ENCODE measurements around the gene DCAF12.
A peak's percentile ranks its signal among the peaks of the same experiment; 100 is the strongest.

Gene DCAF12

GRCh38 chr9:34126207-34127034 lies at the start of gene DCAF12:
Gene DCAF12, minus strand, starts transcription at chr9:34126698. Its CDS starts 267 bp downstream, at chr9:34126431.
- peak; percentile 93 for DNase-seq

- no peak for DNase-seq
These were observed 49.6 kb upstream of the DCAF12 start for GRCh38 chr9:34176089-34176488.

- peak; percentile 63 for DNase-seq
These were observed 45.4 kb upstream of the DCAF12 start for GRCh38 chr9:34171753-34172535.

- DNase-seq, result no peak
These were observed 43.9 kb upstream of the DCAF12 start for GRCh38 chr9:34170237-34170991.

- no peak for DNase-seq
These were observed 42.6 kb upstream of the DCAF12 start for GRCh38 chr9:34169125-34169524.

GRCh38 chr9:34163434-34163833 lies 36.9 kb upstream of the DCAF12 start:
- no peak for DNase-seq

- no peak for DNase-seq
These were observed 31.9 kb upstream of the DCAF12 start for GRCh38 chr9:34158362-34158869.

- DNase-seq, result no peak
These were observed 31.4 kb upstream of the DCAF12 start for GRCh38 chr9:34157898-34158297.

GRCh38 chr9:34157318-34157717 lies 30.8 kb upstream of the DCAF12 start:
- DNase-seq, result no peak

GRCh38 chr9:34154057-34154456 lies 27.6 kb upstream of the DCAF12 start:
- DNase-seq, result no peak

- no peak for DNase-seq
These were observed 24.9 kb upstream of the DCAF12 start for GRCh38 chr9:34151398-34151797.

- DNase-seq, result no peak
These were observed 18.7 kb upstream of the DCAF12 start for GRCh38 chr9:34145165-34145564.

- DNase-seq, result no peak
These were observed 16.6 kb upstream of the DCAF12 start for GRCh38 chr9:34143116-34143515.

- DNase-seq, result no peak
These were observed 14.4 kb upstream of the DCAF12 start for GRCh38 chr9:34140853-34141252.

GRCh38 chr9:34139477-34140146 lies 13.1 kb upstream of the DCAF12 start:
- DNase-seq, result no peak

- DNase-seq, result peak; percentile 14
These were observed 12.1 kb upstream of the DCAF12 start for GRCh38 chr9:34138644-34139043.

- no peak for DNase-seq
These were observed 8.0 kb upstream of the DCAF12 start for GRCh38 chr9:34134521-34134920.

GRCh38 chr9:34133436-34133949 lies 7.0 kb upstream of the DCAF12 start:
- DNase-seq, result no peak

GRCh38 chr9:34131571-34131970 lies 5.1 kb upstream of the DCAF12 start:
- no peak for DNase-seq

- no peak for DNase-seq
These were observed 794 bp upstream of the DCAF12 start for GRCh38 chr9:34127035-34127948.

GRCh38 chr9:34125681-34126206 lies 754 bp downstream of the DCAF12 start:
- DNase-seq, result no peak
